ENCODE data around the gene PADI4. TPM values are rescaled to one million over a fixed set of nuclear protein-coding genes. Genes with fewer than 3 reads are reported as not detected.

Gene PADI4
- total RNA-seq, 1 donor from 2014 or later, result not detected

- intact Hi-C loops (cut with micrococcal nuclease), result no loop called here
Observed at GRCh38 chr1:17347769-17348592, 40.0 kb downstream of the PADI4 start.

- intact Hi-C loops (cut with micrococcal nuclease), result no loop called here
Observed at GRCh38 chr1:17348593-17349234, 40.7 kb downstream of the PADI4 start.

GRCh38 chr1:17350083-17350482 lies 42.1 kb downstream of the PADI4 start:
- intact Hi-C loops (cut with micrococcal nuclease), result no loop called here

GRCh38 chr1:17350928-17351446 lies 43.0 kb downstream of the PADI4 start:
- intact Hi-C loops (cut with micrococcal nuclease), result no loop called here

- intact Hi-C loops (cut with micrococcal nuclease), result no loop called here
Observed at GRCh38 chr1:17351598-17352324, 43.8 kb downstream of the PADI4 start.

- intact Hi-C loops (cut with micrococcal nuclease), result no loop called here
Observed at GRCh38 chr1:17352419-17352909, 44.5 kb downstream of the PADI4 start.

- intact Hi-C loops (cut with micrococcal nuclease), result no loop called here
Observed at GRCh38 chr1:17355898-17356297, 47.9 kb downstream of the PADI4 start.

- intact Hi-C loops (cut with micrococcal nuclease), result no loop called here
Observed at GRCh38 chr1:17356387-17357026, 48.5 kb downstream of the PADI4 start.

- intact Hi-C loops (cut with micrococcal nuclease), result no loop called here
Observed at GRCh38 chr1:17358557-17358956, 50.6 kb downstream of the PADI4 start.

- intact Hi-C loops (cut with micrococcal nuclease), result no loop called here
Observed at GRCh38 chr1:17359031-17359430, 51.0 kb downstream of the PADI4 start.

GRCh38 chr1:17359808-17360207 lies 51.8 kb downstream of the PADI4 start:
- intact Hi-C loops (cut with micrococcal nuclease), result no loop called here

GRCh38 chr1:17360272-17360956 lies 52.4 kb downstream of the PADI4 start:
- intact Hi-C loops (cut with micrococcal nuclease), result no loop called here

- intact Hi-C loops (cut with micrococcal nuclease), result no loop called here
Observed at GRCh38 chr1:17361687-17362086, 53.7 kb downstream of the PADI4 start.

GRCh38 chr1:17363351-17363750 lies 55.4 kb downstream of the PADI4 start:
- intact Hi-C loops (cut with micrococcal nuclease), result no loop called here

GRCh38 chr1:17363771-17364170 lies 55.8 kb downstream of the PADI4 start:
- intact Hi-C loops (cut with micrococcal nuclease), result no loop called here

- intact Hi-C loops (cut with micrococcal nuclease), result no loop called here
Observed at GRCh38 chr1:17365293-17365692, 57.3 kb downstream of the PADI4 start.

GRCh38 chr1:17369466-17369865 lies 61.5 kb downstream of the PADI4 start:
- intact Hi-C loops (cut with micrococcal nuclease), result no loop called here

- intact Hi-C loops (cut with micrococcal nuclease), result no loop called here
Observed at GRCh38 chr1:17370618-17371017, 62.6 kb downstream of the PADI4 start.

- intact Hi-C loops (cut with micrococcal nuclease), result no loop called here
Observed at GRCh38 chr1:17371896-17372295, 63.9 kb downstream of the PADI4 start, which contains the start of gene PADI6. Gene PADI6 (plus strand): TSS chr1:17372196. CDS start chr1:17372246, 50 bp downstream.

GRCh38 chr1:17372955-17373354 lies 65.0 kb downstream of the PADI4 start:
- intact Hi-C loops (cut with micrococcal nuclease), result no loop called here

GRCh38 chr1:17375651-17376050 lies 67.7 kb downstream of the PADI4 start:
- intact Hi-C loops (cut with micrococcal nuclease), result no loop called here

Measured in T-helper 2 cell treated with Interferon-gamma antibody and Interleukin-4, amounts not matched to agents 100 ng/mL and 5 ng/mL, for 36 hours (primary cell).